MG63 (cell line): ENCODE results near the gene ATG3. TPM values are rescaled to one million over a fixed set of nuclear protein-coding genes. Genes with fewer than 3 reads are reported as not detected.

ENCODE experiments used
- DNase-seq: peaks from one replicate; pipeline ENCODE4 v3.0.0-alpha.2; 2020
- H3K27me3 ChIP-seq: fragments of 250-450 bp; sonication (Bioruptor Pico); 2 replicates; pipeline ENCODE4 v1.5.1; 2020; ENCODE audit warnings: mild to moderate bottlenecking, moderate library complexity
- H3K36me3 ChIP-seq: fragments of 250-450 bp; sonication (Bioruptor Pico); 2 replicates; pipeline ENCODE4 v1.5.1; 2020; ENCODE audit warnings: mild to moderate bottlenecking, moderate library complexity
- H3K4me3 ChIP-seq: fragments of 250-450 bp; sonication (Bioruptor Pico); 2 replicates; pipeline ENCODE4 v1.5.1; 2020; ENCODE audit warnings: mild to moderate bottlenecking, moderate library complexity
- H3K9me3 ChIP-seq: fragments of 250-450 bp; sonication (Bioruptor Pico); 2 replicates; pipeline ENCODE4 v1.5.1; 2020; ENCODE audit warnings: mild to moderate bottlenecking, moderate library complexity
- total RNA-seq: library from RNA; depleted of rRNA; stranded (reverse); fragments of >200 nt; shearing (Covaris generic); gene quantifications from 2 replicates; pipeline ENCODE4 v1.2.3, GENCODE V29; 2014; ENCODE audit warnings: low replicate concordance; rRNA removed

ATG3 gene
- total RNA-seq, 1 experiment from 2014 or later, result 49.6 TPM

- Histone ChIP-seq H3K4me3 (no peak overlapping the region), H3K9me3 (no peaks in the 10 kb centered on the region), H3K27me3 (no peaks in the 10 kb centered on the region), H3K36me3 (no peaks in the 10 kb centered on the region)
- DNase-seq, result no peak
Measured at GRCh38 chr3:112489674-112490479, 71.9 kb downstream of the ATG3 start.

- peak; percentile 39 for DNase-seq
- H3K4me3 ChIP-seq, result no peak overlapping the region
- H3K36me3 ChIP-seq, result no peaks in the 10 kb centered on the region
- H3K9me3 ChIP-seq, result no peaks in the 10 kb centered on the region
- H3K27me3 ChIP-seq, result no peaks in the 10 kb centered on the region
Measured at GRCh38 chr3:112486811-112487505, 74.8 kb downstream of the ATG3 start.

- DNase-seq, result no peak
- no peaks in the 10 kb centered on the region for H3K9me3 ChIP-seq
- H3K36me3 ChIP-seq, result no peaks in the 10 kb centered on the region
- H3K4me3 ChIP-seq, result no peak overlapping the region
- H3K27me3 ChIP-seq, result no peaks in the 10 kb centered on the region
Measured at GRCh38 chr3:112484352-112484751, 77.4 kb downstream of the ATG3 start.

- 0 out of 2 replicates have a peak, but pooled peaks cover 4% of the 10 kb centered on the region for H3K9me3 ChIP-seq
- H3K27me3 ChIP-seq, result no peaks in the 10 kb centered on the region; the same call in 1 of the 2 replicates
- H3K4me3 ChIP-seq, result no peak overlapping the region
- no peak for DNase-seq
- H3K36me3 ChIP-seq, result no peaks in the 10 kb centered on the region
Measured at GRCh38 chr3:112482675-112483074, 79.1 kb downstream of the ATG3 start.

Other genes with a start within 250 kb of the ATG3 start
- gene CD200, start 228.8 kb downstream of the ATG3 start, total RNA-seq, result 0.36 TPM in 1 of 2 replicates, not detected in the other
- gene BTLA, start 62.5 kb downstream of the ATG3 start, total RNA-seq, result not detected in 2 replicates
- 22.3 and 80.5 TPM in 2 replicates for gene SLC35A5, start 83 bp upstream of the ATG3 start, total RNA-seq
- gene CCDC80, start 79.2 kb upstream of the ATG3 start, total RNA-seq, result 240 and 268 TPM in 2 replicates